CD1c-positive myeloid dendritic cell (primary cell): ENCODE results near the gene PLK4.
"Not testable (repeated sequence)": the region's sequence is repeated elsewhere in the genome, so short reads cannot be mapped to it uniquely, and the experiment has no call there.

Experiments
- DNase-seq: peaks from one replicate; pipeline ENCODE4 v3.0.0-alpha.2; 2016; ENCODE audit errors: extremely low spot score

PLK4 gene

GRCh38 chr4:127916512-127916911, 35.8 kb downstream of the PLK4 start:
- no peak for DNase-seq

- DNase-seq = no peak
These were observed 36.5 kb downstream of the PLK4 start for GRCh38 chr4:127917151-127917550.

GRCh38 chr4:127920521-127920920, 39.8 kb downstream of the PLK4 start:
- no peak for DNase-seq

GRCh38 chr4:127922226-127922625, 41.5 kb downstream of the PLK4 start:
- DNase-seq = no peak

GRCh38 chr4:127925720-127926119, 45.0 kb downstream of the PLK4 start:
- DNase-seq = not testable (repeated sequence)

GRCh38 chr4:127930175-127930574, 49.5 kb downstream of the PLK4 start:
- no peak for DNase-seq

GRCh38 chr4:127931836-127932235, 51.1 kb downstream of the PLK4 start:
- not testable (repeated sequence) for DNase-seq

GRCh38 chr4:127936974-127937373, 56.3 kb downstream of the PLK4 start:
- DNase-seq = no peak
